AG09309 (cell line): ENCODE results near the gene RPS6KA2.

Experiments used
- DNase-seq: peaks from one replicate; pipeline ENCODE4 v3.0.0-alpha.2; 2010; ENCODE audit warnings: low read depth
- H3K4me3 ChIP-seq: 2 replicates; pipeline ENCODE4 v1.5.1; 2011; ENCODE audit warnings: mild to moderate bottlenecking, low read depth, low read length, moderate library complexity; ENCODE audit not compliant: control insufficient read depth
- CTCF ChIP-seq: IDR thresholded peaks from 2 replicates; pipeline ENCODE4 v1.5.1; 2011; ENCODE audit warnings: mild to moderate bottlenecking, low read depth, low read length, inconsistent platforms; ENCODE audit not compliant: insufficient read depth, control insufficient read depth; ENCODE audit errors: missing control alignments

RPS6KA2 gene

GRCh38 chr6:166580076-166581050 is 46.7 kb downstream of the RPS6KA2 start:
- no peak overlapping the region for H3K4me3 ChIP-seq
- no peak for DNase-seq
- no peak for TF ChIP-seq CTCF

GRCh38 chr6:166579237-166579850 is 47.7 kb downstream of the RPS6KA2 start:
- DNase-seq, result no peak
- no peak for TF ChIP-seq CTCF
- no peak overlapping the region for H3K4me3 ChIP-seq

GRCh38 chr6:166578536-166579236 is 48.4 kb downstream of the RPS6KA2 start:
- no peak for DNase-seq
- no peak overlapping the region for H3K4me3 ChIP-seq
- no peak for TF ChIP-seq CTCF

- no peak for DNase-seq
- no peak overlapping the region for H3K4me3 ChIP-seq
- no peak for TF ChIP-seq CTCF
Measured at GRCh38 chr6:166575205-166575604, 51.8 kb downstream of the RPS6KA2 start.

- H3K4me3 ChIP-seq, result no peak overlapping the region
- no peak for DNase-seq
- no peak for TF ChIP-seq CTCF
Measured at GRCh38 chr6:166573511-166574216, 53.4 kb downstream of the RPS6KA2 start.

GRCh38 chr6:166572370-166573261 is 54.4 kb downstream of the RPS6KA2 start:
- no peak for TF ChIP-seq CTCF
- DNase-seq, result no peak
- no peak overlapping the region for H3K4me3 ChIP-seq
